GM18873 (cell line): Measurements from ENCODE around the gene PNMA8C.

Experiments used
- ATAC-seq: cut with Tn5 transposase; IDR thresholded peaks from one replicate; pipeline ENCODE4 v1.9.1; 2021; ENCODE audit warnings: mild to moderate bottlenecking, moderate library complexity, moderate number of reproducible peaks; ENCODE audit not compliant: unreplicated experiment, low FRiP score

PNMA8C gene

GRCh38 chr19:46428239-46429135, at the start of gene PNMA8C:
PNMA8C (minus strand) TSS chr19:46428936; CDS start chr19:46428359, 577 bp downstream.
- ATAC-seq, result no peak

GRCh38 chr19:46475986-46476385, 47.2 kb upstream of the PNMA8C start:
- ATAC-seq, result no peak

GRCh38 chr19:46474211-46474610, 45.5 kb upstream of the PNMA8C start:
- no peak for ATAC-seq

GRCh38 chr19:46472592-46472991, 43.9 kb upstream of the PNMA8C start:
- ATAC-seq, result no peak

GRCh38 chr19:46471811-46472543, 43.2 kb upstream of the PNMA8C start:
- no peak for ATAC-seq

- no peak for ATAC-seq
Measured at GRCh38 chr19:46471116-46471733, 42.5 kb upstream of the PNMA8C start, which contains the start of gene PNMA8A. PNMA8A (minus strand) TSS chr19:46471563; CDS start chr19:46471035, 528 bp downstream.

GRCh38 chr19:46470376-46470775, 41.6 kb upstream of the PNMA8C start:
- no peak for ATAC-seq

- ATAC-seq, result no peak
Measured at GRCh38 chr19:46469541-46470185, 40.9 kb upstream of the PNMA8C start.

GRCh38 chr19:46466536-46467196, 37.9 kb upstream of the PNMA8C start:
- ATAC-seq, result no peak

- ATAC-seq, result no peak
Measured at GRCh38 chr19:46463516-46463915, 34.8 kb upstream of the PNMA8C start.

GRCh38 chr19:46461537-46461936, 32.8 kb upstream of the PNMA8C start:
- no peak for ATAC-seq

- no peak for ATAC-seq
Measured at GRCh38 chr19:46460981-46461380, 32.2 kb upstream of the PNMA8C start.

GRCh38 chr19:46460055-46460454, 31.3 kb upstream of the PNMA8C start:
- no peak for ATAC-seq

GRCh38 chr19:46456930-46457329, 28.2 kb upstream of the PNMA8C start:
- ATAC-seq, result no peak

GRCh38 chr19:46454244-46454643, 25.5 kb upstream of the PNMA8C start:
- ATAC-seq, result no peak

GRCh38 chr19:46453661-46454060, 24.9 kb upstream of the PNMA8C start:
- no peak for ATAC-seq

GRCh38 chr19:46452186-46452585, 23.4 kb upstream of the PNMA8C start:
- no peak for ATAC-seq

GRCh38 chr19:46451352-46451751, 22.6 kb upstream of the PNMA8C start:
- no peak for ATAC-seq

GRCh38 chr19:46450737-46451136, 22.0 kb upstream of the PNMA8C start:
- ATAC-seq, result no peak

- no peak for ATAC-seq
Measured at GRCh38 chr19:46449228-46449627, 20.5 kb upstream of the PNMA8C start.
